ENCODE measurements around the gene SIN3B.

Gene SIN3B

DNA sequence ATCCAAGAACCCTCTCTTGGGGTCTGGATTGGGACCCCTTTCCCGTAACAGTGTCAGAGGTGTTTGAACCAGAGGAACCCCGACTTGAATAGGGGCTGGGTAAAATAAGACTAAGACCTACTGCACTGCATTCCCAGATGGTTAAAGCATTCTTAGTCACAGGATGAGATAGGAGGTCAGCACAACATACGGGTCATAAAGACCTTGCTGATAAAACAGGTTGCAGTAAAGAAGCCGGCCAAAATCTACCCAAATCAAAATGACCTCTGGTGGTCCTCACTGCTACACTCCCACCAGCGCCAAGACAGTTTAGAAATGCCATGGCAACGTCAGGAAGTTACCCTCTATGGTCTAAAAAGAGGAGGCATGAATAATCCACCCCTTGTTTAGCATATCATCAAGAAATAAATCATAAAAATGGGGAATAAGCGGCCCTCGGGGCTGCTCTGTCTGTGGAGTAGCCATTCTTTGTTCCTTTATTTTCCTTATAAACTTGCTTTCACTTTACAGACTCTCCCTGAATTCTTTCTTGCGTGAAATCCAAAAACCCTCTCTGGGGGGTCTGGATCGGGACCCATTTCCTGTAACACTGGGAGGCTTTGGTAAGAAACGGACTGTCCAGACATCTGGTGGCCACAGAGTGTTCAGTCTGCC is 4.4 kb upstream of the SIN3B start:
- DNase-seq = no peak

DNA sequence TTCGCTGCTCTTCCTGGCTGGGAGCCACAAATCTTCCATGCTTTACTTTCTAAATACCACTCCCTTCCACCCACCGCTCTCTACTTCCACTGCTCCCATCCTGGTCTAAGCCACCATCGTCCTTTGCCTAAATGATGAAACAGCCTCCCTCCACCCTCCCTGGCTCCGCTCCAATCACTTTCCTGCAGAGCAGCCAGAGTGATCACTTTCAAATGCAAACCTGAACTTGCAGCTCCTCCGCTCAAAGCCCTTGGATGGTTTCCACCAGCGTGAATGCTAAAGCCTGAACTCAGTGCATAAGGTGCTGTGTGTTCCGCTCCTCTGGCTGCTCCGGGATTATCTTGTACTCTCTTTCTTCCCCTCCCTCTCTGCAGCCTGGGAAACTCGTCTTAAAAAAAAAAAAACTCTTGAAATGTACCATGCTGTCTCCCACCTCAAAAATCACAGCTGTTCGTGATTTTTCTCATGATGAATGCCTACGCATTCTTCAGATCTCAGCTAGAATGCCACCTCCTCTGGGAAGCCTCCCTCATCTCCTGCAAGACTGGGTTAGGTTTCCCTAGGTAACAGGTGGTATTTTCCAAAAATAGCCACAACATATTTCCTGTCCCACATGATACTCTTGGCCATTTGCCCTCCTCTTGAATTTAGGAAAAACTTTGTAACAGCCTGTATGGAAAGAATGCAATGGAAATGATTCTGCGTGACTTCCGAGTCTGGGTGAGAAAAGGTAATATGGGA is 3.7 kb upstream of the SIN3B start:
- peak; percentile 59 for DNase-seq

DNA sequence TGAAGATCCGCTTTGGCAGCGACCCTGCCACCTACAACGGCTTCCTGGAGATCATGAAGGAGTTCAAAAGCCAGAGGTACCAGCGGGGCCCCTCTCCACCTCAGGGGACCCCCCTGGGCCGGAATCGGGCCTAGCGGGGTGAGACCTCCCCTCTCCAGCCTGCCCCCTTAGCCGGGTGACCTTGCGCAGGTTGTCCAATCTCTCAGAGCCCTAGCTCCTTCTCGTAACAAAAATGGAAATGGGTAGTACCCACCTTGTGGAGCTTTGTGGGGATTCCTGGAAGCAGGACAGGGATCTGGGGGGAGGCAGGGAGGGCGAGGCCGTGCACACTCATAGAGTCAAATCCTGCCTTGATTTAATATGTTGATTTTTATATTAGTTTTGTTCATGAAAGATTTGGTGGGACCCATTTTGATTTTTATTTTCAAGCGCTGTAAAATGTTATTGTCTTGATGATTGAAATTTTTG is 658 bp downstream of the SIN3B start:
- no peak for DNase-seq

DNA sequence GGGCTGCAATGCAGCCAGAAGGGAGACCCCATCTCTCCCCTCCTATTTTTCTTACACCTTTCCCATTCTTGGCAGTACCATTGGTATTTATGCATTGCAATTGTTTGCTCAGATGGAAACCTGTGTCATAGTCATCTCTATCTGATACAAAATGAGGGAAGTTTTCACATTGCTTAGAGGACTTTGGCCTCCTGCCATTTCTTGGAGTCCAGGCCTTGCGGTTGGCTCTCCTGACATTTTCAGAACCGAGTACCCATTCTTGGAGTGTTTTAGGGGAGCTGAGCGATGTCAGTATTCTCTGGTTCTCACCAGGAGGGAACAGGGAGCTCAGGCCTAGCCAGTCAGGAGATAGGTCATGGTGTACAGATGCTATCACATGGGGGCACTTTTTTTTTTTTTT is 1.5 kb downstream of the SIN3B start:
- no peak for DNase-seq

DNA sequence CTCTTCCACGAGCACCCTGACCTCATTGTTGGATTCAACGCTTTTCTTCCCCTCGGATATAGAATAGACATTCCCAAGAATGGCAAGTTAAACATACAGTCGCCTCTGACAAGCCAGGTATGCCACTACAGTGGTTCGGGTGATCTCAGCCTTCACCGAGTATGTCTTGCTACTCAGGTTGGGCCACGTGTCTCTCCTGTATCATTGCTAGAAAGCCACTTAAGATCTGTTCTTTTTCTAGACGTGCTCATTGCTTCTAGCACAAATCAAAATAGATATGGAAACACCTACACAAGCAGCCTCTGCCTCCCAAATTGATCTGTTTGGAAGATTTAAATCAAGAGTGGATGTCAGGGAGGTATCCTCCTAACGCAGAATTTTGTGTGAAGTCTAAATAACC is 2.3 kb downstream of the SIN3B start:
- DNase-seq = no peak

DNA sequence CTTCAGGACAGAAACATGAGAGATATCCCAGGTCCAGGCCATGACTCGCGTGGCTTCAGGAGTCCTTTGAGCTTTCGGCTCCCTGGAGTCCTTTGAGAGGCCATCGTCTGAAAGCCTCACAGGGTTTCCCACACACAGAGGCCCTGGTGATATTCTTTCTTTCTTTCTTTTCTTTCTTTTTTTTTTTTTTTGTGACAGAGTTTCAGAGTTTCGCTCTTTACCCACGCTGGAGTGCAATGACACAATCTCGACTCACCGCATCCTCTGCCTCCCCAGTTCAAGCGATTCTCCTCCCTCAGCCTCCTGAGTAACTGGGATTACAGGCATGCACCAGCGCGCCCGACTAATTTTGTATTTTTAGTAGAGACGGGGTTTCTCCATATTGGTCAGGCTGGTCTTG is 5.5 kb downstream of the SIN3B start:
- no peak for DNase-seq

DNA sequence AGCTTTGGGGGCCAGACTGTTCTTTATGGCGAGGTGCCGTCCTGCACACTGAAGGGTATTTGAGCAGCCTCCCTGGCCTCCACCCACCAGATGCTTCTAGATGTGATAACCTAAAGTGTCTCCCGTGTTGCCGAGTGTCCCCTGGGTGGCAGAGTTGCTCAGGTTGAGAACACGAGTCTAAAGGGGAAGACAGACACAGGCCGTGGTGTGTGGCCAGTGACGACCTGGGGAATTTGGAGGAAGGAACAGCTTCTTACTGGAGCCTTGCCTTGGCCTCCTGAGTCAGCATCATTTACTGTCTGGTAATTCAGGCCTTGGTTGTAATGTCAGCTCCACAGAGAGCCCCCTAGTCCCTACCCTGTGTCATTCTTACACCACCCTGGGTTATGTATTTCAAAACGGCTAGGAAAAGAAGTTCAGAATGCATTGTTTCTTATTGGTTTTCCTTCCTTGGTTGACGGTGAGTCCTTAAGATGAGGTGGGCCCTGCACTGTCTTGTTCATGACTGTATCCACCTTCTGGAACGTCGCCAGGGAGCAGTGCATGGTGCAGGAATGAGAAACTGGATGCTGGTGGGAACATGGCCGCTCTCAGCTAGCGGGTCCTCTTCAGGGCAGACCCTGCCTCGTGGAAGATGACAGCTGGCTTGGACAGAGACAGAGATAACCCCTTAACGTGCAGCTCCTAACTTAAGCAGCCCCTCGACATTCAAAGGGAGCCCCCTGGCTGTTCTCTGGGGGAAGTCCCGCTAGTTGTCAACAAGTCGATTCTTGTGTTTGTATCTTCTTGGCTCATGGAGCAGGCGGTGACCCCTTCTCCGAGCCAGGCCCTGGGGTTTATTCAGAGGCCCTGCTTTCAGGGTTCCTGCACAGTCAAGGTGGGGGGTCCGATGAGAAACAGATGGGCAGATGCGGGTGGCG is 7.2 kb downstream of the SIN3B start:
- no peak for DNase-seq

DNA sequence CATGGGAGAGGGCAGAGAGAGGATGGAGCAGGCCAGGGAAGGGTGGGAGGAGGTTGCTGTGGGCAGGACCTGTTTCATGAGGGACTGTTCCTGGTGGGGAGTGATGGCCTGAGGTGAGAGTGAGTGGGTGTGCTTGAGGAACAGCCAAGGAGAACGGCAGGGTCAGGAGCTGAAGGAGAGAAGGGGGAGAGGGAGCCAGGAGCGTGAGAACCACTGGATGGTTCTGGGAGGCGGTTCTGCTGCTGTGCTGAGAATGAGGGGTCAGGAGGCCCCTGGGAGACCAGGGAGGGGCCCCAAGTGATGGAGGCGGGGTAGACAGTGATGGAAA is 7.8 kb downstream of the SIN3B start:
- no peak for DNase-seq

DNA sequence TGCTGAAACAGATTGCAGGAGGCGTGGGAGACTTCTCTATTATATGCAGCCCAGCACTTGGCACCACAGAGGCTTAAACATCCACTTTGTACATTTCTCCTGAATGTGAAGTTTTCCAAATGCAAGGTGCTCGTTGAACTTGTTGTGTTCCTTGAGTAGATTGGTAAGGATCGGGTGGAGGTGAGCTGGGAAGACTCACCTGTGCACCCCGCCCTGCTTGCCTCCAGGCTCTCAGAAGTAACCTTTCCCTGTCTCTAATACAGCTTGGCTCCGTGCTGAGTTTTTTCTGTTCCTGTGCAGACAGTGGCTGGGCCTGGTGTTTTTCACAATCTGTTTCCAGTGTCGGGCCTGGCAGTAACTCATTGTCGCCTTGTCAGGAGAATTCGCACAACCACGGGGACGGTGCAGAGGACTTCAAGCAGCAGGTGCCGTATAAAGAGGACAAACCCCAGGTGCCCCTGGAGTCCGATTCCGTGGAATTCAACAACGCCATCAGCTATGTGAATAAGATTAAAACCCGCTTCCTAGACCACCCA is 12.3 kb downstream of the SIN3B start:
- DNase-seq = no peak

DNA sequence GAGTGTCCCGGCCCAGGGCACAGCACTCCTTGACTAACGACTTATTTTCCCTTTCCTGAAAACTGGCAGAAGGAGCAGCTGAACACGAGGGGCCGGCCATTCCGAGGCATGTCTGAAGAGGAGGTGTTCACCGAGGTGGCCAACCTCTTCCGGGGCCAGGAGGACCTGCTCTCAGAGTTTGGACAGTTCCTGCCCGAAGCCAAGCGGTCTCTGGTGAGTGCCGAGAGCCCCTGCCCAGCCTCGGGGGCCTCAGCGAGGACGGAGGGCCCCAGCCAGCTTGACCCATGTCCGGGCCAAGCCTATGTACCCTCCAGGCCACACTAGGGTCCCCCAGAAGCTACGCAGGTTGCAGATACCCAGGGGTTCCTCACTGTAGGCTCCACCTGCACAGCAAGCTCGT is 17.7 kb downstream of the SIN3B start:
- no peak for DNase-seq

DNA sequence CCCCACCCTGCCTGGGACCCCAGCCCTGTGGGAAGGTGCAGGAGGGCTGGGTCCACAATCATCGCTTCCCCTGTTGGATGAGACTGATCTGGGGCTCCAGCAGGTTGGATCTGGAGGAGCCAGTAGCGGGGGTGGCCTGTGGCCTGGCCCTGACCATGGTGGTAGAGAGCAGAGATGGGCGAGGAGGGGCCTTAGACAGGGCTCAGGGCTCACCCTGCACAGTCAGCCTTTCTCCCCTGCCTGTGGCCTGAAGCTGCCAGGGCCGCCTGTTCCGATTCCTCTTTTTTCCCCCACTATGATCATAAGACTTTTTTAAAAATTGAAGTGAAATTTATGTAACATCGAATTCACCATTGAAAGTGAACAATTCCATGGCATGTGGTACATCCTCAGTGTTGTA is 18.2 kb downstream of the SIN3B start:
- no peak for DNase-seq

DNA sequence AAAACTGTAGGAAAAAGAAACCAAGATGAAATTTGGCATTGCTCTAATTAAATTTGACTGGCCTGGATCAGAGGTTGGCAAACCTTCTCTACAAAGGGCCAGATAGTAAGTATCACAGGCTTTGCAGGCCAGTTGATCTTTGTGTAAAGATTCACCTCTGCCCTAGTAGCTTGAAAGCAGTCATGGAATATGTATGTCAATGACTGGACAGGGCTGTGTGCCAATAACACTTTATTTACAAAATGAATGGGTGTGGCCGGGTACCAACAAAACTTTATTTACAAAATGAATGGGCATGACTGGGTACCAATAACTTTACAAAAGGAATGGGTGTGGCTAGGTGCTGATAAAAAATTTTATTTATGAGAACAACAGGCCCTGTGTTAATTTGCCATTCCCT is 20.0 kb downstream of the SIN3B start:
- no peak for DNase-seq

DNA sequence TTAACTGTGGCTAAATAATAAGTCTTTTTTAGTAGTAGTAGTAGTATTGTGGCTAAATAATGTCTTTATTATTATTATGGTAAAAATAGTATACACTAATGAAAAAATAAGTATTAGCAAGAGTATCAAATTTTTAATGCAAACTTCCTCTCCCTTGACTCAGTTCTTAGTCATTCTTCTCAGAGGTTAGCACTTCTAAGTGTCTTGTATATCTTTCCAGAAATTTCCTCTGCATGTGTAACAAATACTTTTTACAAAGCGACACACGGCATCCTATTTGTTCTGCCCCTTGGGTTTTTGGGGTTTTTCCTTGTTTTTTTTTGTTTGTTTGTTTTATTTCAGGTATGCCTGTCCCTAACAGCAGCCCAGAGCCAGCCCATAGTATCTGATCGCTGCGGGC is 20.9 kb downstream of the SIN3B start:
- DNase-seq = no peak

DNA sequence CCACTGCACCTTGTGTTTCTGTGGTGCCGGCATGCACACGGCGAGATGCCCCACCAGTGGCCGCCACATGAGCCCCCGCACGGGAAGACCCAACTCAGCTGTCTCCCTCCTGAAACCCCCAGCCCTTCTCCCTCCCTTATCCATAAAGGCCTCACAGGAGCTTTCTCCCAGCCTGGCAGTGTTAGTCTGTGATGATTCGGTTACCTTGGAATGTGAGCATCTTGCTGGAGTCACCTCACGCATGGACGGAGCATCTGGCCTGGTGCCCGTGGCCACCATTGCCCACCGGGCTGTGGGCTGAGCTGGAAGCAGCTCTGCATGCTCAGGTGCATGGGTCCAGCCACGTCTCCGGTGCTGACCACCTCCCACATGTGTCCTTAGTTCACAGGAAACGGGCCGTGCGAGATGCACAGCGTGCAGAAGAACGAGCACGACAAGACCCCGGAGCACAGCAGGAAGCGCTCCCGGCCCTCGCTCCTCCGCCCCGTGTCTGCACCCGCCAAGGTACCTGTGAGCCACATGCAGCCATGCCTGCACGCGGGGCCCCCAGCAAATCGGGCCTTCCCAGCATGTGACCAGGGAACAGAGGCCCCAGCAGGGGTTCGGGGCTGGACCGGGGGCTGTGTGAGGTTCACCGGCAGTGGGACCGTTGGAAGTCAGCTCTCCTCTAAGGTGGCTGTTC is 22.0 kb downstream of the SIN3B start:
- no peak for DNase-seq

DNA sequence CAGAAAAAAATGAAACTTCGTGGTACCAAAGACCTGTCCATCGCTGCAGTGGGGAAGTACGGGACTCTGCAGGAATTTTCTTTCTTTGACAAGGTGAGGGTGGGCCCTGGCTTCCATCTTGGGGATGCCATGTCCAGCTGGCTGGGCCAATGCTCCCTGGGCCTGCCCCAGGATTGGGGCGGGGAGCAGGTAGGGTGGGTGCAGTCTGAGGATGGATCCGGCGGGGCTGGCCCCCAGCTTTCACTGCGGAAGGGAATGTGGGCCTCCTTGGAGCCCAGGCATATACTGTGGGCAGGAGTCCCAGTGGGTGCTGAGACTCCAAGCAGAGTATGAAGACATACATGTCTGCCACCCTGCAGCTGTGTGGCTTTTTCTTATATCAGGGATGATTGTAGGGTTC is 23.9 kb downstream of the SIN3B start:
- DNase-seq = no peak

DNA sequence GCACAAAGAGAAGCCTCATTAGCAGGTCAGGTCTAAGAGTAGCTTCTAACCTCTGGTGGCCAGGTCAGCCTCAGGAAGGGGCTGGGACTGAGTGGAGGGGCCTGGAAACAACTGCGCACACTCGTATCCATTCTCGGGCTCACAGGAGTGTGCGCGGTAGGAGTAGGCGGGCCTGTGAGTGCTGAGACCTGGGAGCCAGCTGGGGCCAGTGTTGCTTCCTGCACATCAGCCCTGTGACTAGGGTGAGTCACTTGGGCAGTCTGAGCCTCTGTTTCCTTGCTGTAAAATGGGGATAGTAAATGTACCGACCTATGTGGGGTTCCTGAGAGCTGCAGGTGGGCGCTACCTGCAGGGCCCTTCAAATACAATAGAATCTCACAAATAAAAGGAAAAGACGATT is 26.9 kb downstream of the SIN3B start:
- no peak for DNase-seq

DNA sequence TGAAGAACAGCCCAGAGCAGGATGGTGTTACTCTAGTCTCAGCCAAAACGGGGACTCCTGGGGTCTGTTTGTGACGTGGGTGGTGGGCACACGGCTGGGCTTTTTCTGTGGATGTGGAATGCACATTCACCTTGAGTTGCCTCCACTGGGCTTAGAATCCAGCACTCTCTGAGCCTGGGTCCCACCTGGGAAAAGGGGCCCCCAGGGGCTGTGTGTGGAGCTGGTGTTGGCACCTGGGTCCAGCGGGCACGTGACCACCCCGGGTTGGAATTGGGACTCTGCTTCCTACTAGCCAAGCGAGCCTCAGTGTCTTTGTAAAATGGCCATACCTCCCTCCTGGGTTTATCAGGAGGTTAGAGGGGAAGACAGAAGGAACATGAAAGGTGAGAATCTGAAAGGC is 30.4 kb downstream of the SIN3B start:
- DNase-seq = no peak

DNA sequence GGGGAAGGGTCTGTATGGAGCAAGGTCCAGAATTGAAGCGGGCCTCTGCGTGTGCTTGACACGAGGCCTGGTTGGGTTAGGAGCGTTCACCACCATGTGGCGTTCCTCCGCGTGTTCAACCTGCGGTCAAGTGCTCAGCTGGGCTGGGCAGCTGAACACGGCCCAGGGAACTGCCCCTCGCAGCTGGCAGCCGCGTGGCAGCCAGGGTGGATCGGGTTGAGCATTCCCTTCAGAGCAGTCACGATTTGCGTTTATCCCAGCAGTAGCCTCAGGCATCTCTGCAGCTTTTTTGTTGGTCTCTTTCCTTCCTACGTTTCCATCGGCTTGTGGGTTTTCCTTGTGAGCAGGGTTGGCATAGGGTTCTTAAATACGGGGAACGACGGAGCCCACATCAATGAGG is 30.9 kb downstream of the SIN3B start:
- no peak for DNase-seq

DNA sequence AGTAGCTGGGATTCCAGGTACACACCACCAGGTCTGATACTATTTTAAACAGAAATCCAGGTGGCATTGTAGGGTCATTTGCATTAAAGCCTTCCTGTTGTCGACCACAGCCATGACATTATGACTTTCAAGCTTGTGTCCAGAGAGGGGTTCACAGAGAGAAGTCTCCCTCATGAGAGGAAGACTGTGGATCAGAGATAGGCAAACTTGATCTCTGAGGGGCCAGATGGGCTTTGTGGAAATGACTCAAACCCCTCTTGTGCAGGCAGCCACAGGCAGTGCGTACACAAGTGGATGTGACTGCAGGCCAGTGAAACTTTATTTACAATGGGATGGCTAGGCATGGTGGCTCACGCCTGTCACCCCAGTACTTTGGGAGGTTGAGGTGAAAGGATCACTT is 31.8 kb downstream of the SIN3B start:
- no peak for DNase-seq

DNA sequence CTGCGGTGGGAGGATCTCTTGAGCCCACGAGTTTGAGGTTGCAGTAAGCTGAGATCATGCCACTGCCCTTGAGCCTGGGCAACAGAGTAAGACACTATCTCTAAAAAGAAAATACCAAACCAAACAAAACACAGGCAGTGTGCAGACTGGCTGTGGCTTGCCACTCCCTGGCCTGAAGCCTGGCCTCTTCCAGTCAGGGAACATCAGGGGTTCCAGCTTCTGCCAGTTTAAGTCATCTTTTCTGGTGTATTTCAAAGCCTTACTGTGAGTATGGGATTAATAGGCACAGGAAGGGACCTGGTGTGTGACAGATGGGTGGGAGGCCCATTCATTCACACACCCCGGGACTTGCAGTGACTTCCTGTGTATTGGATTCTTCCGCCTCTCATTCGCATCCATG is 32.6 kb downstream of the SIN3B start:
- DNase-seq = no peak

DNA sequence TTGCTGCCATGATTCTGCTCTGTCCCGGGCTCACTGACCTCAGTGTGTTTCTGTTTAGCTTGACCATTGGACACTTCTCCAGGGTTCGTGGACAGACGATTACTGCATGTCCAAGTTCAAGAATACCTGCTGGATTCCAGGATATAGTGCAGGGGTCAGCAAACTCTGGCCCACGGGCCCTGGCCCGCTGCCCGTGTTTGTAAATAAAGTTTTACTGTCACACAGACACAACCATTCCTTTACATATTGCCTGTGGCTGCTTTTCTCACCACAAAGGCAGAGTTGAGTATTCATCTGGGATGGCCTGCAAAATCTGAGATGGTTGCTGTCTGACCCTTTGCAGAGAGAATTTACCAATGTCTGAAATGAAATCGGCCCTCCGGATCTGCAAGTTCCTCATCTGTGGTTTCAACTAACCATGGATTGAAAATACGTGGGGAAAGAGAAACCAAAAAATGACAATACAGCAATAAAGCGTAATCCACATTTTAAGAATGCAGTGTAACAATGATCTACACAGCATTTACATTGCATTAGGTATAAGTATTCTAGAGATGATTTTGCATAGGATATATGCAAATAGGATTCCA is 33.7 kb downstream of the SIN3B start:
- no peak for DNase-seq

DNA sequence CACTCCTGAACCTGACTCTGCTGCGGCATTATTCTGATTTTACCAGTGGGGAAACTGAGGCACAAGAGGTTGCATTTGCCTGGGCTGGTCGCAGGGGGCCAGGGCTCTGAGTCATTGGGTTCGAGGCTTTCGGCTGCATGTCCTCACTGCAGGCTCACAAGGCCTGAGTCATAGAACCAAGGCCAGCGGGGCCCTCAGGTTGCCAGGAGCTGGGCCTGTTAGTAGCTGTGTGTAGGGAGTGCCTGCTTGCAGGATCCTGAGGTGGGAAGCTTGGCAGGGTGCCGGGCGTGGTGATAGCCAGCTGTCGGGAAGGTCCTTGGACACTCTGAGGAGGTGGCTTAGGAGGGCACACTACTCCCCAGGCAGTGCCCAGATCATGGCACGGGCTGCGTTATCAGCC is 38.0 kb downstream of the SIN3B start:
- no peak for DNase-seq
